ENCODE data around the gene RERE.
"Not testable (repeated sequence)": the region's sequence is repeated elsewhere in the genome, so short reads cannot be mapped to it uniquely, and the experiment has no call there.

Gene RERE

DNA sequence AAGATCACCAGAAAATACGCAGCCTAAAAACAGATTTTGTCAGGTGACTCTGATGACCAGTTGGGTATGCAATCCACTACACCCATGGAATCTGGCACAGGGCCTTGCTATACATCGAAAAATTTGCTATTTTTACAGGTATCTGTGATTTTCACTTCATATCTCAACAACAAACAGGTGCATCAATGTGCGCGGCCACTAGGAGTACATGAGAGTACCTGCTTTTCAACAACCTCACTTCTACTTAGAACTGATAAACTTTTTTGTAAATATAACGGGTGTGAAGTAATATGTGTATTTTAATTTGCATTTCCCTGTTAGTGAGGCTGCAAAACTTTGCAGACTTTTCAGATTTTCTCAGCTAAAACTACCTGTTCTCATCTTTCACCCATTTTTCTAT lies 418.8 kb downstream of the RERE start:
- in situ Hi-C loops (cut with MboI; ENCODE audit: low sequenced_read_pairs), result no loop called here

DNA sequence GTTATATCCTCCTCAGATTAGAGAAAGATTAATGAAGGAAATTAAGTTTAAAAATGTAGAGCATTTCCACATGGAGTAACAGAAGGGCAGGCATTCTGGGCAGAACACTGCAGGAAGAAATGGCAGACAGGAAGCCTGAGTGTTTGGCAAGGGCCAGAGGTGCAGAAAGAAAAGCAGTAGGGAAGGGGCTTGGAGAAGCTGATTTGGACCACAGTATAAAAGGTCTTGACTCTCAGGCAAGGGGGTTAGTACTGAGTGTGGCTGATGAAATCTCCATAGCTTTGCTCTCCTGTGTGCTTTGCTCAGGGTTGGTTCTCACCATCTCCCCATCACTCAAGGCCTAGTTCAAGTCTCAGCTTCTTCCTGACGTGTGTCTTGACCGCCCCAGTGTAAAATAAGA lies 419.4 kb downstream of the RERE start:
- in situ Hi-C loops (cut with MboI; ENCODE audit: low sequenced_read_pairs), result no loop called here

DNA sequence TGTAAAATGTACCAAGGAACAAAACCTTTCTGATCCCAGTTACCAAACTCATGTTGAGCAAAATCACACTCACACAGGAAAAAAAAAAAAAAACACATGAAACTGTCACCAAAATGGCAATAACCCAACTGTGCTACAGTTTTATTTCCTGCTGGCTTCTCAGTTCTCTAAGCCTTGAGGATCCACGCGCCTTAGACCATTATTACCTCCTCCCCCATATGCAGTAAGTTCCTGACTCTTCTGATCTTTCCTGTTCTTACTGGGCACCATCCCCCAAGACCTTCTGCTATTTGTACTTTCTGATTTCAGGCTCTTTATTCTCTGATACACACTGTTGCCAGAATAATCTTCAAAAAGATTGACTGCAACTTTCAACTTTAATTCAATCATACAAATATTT lies 419.9 kb downstream of the RERE start:
- in situ Hi-C loops (cut with MboI; ENCODE audit: low sequenced_read_pairs), result no loop called here

DNA sequence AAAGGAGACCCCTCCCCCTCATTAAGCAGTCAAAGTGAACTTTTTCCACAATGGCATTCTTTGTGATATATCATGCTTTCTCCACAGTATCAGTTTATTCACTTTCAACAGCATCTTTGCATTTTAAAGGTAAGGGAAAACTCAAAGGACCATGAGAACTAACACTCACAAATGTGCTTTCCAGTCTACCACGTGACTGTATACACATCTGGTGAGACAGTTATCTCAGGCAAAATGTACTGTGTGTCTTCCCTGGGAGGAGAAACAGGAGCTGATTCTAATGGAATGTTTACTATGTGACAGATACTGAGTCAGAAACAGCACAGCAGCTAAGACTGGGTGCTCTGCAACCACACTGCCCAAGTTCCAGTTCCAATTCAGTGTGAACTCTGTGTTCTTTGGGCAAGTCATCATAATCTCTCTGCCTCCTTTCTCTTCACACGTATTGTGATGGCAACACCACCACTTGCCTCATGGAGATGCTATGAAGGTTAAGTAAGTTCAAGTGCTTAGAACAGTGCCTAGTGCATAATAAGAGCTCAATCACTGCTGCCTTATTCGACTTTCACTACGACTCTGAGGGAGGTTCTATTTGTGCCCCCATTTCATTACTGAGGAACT lies 420.5 kb downstream of the RERE start:
- in situ Hi-C loops (cut with MboI; ENCODE audit: low sequenced_read_pairs), result no loop called here

DNA sequence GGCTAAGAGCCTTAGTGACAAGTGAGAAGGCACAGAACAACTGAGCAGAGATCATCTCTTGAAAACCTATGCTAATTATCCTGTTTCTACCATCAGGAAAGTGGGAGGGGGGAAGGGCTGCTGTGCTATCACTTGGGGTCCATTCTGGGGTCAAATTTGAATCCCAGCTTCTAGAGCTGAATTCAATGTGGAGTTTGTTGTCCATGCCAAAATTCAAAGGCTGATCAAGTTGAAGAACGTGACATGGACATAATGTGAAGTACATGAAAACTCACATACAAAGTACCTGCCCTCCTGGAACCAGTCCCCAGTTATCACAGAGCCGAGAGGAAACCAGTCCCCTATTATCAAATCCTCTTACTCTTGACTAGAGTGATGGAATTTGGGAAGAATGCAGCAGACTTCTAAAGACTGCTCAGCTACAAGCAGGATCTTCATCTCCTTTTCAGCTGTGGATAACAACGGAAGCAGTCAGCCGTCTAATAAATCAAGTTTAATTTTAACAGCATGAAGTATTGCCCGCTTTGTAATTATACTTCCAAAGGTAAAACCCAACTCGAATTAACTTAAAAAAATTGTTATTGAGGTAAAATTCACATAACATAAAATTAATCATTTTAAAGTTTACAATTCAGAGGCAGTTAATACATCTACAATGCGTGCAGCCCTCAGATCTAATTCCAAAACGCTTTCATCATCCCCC lies 421.2 kb downstream of the RERE start:
- in situ Hi-C loops (cut with MboI; ENCODE audit: low sequenced_read_pairs), result no loop called here

DNA sequence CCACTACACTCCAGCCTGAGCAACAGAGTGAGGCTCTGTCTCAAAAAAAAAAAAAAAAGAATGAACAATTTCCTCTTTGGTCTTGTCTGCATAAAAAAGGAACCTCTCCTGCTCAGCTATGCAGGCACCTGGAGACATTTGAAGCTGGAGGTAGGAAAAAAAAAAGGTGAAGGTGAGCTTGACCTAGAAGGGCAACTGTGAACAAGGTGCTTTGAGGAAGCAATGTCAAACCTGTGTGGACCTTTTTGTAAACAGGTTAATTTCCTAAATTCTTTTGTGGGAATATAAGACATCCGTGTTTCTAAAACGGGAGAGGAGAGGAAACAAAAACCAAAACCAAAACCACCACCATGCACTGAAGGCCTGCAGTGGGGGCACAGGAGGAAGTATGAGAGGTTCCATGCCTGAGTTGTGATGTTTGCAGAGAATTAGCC lies 422.0 kb downstream of the RERE start:
- in situ Hi-C loops (cut with MboI; ENCODE audit: low sequenced_read_pairs), result no loop called here

DNA sequence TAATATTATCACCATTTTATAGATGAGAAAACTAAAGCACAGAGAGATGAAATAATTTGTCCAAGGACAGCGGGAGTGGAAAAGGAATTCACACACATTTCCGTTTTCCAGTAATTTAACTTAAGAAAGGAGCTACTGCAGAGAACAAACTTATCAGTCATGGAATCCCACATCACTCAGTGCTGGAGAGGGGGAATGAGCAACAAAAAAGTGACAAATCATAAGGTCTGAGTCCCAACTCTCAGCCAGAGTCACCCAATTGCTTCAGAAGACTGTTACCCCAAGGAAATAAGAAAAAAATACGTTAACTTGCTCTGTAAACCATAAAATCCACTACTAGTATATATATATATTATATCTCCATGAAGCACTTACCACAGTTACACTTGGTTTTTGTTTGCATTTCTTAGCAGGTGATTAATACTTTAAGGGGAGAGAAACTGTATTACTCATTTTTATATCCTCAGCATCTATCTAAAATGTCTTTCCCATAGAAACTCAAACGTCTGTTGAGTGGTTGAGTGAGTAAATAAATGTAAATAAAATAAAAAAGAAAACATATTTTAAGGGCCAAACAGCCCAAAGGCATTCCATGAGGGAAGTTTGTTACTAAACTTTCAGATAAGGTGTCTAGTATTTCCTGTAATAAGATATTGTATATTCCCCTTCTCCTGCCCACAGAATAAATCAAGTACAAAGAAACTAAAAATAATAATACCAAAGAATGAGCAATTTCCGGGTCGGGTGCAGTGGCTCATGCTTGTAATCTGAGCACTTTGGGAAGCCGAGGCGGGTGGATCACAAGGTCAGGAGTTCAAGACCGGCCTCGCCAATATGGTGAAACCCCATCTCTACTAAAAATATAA lies 422.8 kb downstream of the RERE start:
- in situ Hi-C loops (cut with MboI; ENCODE audit: low sequenced_read_pairs), result no loop called here

DNA sequence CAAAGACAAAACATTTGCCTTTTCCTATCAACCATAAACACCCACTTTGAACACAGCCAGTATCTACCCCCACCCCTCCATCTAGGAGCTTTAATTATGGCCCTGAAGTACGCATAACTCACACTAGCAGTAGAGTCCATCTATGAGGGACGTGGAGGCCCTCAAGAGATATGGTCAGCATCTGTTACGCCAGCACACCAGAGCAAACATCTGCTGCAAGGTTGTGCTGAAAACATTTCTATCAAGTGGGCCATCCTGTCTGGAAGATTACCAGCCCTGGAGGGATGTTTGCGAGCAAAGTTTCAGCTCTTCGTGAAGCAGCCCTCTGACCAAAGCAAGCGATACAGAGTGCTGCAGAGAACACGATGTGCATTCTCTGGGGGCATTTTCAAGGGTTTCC lies 424.9 kb downstream of the RERE start:
- in situ Hi-C loops (cut with MboI; ENCODE audit: low sequenced_read_pairs), result no loop called here

DNA sequence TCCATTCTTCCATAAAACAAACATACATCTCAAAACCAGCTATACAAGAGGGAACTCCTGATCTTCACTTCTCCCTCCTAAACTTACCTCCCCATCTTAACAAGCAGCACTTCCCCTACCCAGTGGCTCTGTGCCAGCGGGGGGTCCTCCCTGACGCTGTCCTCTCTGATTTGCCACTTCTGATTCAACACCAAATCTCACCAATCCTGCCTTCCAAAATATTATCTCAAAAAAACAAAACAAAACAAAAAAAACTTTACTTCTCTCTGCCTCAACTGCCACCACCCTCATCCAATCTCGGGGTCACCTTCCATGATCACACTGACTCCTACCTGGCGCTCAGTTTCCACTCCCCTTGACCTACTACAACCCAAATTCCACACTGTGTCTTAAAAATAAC lies 426.7 kb downstream of the RERE start:
- in situ Hi-C loops (cut with MboI; ENCODE audit: low sequenced_read_pairs), result no loop called here

DNA sequence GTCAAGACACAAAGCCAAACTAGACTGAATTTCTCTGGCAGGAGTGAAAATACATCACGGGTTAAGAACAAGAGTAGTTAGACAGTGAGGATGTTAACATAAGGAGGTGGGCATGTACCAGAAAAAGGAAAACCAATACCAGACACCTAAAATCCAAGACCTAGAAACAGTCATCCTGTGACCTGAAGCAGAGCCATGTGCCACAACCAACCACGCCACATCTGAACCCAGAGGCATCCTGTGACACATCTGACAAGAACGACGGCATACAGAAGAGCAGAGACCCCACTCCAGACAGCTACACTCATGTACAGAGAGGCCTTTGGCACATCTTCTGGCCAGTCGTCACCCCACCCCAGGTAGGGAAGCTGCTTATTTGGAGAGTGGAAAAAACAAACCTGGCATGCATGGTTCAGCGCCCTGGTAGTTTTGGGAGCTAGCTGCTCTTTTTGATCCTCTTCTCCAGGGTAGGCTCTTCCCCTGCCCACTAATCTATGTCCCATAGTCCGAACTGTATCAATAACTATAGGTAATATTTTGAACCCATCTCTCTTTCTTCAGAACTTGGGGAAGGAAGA lies 427.4 kb downstream of the RERE start:
- in situ Hi-C loops (cut with MboI; ENCODE audit: low sequenced_read_pairs), result no loop called here

DNA sequence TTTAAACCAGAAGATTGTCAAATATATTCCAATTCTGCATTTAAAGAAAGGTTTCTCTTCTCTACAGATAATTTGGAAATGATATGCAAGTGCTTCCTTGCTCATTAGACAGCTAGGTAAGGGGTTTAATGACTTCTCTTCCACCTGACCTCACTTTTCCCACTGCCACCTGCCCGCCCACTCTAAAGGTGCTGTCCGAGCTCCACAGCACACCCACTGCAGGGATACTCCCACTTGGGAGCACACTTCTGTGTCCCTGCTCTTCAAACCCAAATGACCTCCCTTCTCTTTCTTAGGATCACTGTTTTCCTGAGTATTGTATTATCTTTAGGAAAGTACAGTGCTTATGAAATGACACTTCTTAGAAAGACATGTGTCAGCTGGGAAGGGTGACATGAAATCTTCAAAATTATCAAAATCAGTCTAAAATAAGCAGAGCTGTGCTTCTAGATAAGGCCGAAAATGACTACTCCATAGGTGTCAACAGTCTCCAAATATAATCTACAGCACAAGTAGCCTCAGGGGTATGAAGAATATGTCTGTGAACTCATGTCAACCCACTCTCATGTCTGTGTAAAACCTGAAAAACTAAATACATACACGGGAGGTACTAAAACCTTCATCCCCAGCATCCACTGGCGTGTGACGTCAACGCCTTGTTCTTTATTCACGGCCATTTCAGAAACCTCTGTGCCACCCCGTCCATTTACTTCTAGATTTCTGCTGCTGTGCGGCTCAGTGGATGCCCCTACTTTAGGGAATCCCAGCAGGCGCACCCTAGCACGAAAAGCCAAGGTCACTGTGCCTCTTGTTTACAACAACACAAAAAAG lies 428.5 kb downstream of the RERE start:
- in situ Hi-C loops (cut with MboI; ENCODE audit: low sequenced_read_pairs), result no loop called here

DNA sequence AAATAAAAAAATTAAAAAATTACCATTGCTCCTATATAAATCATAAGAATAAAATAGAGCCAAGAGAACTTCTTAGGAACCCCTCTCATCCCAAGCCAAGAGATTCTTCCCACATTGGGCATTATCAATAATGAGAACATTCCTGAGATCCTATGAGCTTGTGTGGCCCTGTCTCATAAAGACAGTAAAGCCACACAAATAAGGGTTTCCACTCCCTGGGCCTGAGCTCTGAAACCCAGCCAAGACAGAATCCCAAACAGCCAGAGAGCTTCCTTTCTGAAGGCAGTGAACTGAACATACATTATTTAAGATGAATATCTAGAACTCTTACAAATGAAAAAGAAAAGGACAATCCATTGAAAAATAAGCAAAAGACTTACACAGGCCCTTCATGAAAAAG lies 431.2 kb downstream of the RERE start:
- in situ Hi-C loops (cut with MboI; ENCODE audit: low sequenced_read_pairs), result no loop called here

DNA sequence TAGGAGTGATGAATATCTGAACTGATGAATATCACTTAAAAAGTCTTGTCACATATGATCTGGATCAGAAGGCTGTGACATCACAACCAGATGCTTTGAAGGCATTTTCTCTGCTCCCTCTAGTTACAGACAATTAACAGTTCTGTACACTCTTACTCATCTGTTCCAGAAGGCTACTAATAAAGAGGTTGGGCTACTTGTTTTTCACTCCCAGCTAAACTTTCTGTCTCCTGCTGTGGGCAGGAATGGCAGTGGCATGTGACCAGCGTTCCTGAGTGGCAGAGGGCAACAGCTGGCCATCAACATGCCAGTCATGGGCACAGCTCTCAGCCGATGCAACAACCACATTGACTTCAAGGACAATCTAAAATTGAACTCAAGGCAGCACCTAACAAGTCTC lies 432.9 kb downstream of the RERE start:
- in situ Hi-C loops (cut with MboI; ENCODE audit: low sequenced_read_pairs), result no loop called here

DNA sequence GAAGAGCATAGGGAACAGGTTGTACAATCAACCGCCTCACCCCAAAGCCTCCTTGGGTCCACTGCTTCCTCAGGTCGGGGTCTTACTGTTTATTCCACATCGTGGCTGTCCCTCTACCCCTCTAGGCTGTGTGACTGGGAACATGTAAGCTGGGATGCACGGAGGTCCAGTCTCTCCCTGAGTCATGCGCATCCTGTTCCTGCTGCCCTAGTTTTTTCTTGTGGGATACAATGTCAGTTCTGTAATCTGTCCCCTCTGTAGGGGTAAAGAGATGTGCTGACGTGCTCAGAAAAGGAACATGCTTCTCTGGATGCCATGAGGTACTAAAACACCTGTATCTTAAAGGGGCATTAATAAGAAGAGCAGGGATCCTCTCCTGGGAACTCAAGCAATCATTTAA lies 433.4 kb downstream of the RERE start:
- in situ Hi-C loops (cut with MboI; ENCODE audit: low sequenced_read_pairs), result no loop called here

DNA sequence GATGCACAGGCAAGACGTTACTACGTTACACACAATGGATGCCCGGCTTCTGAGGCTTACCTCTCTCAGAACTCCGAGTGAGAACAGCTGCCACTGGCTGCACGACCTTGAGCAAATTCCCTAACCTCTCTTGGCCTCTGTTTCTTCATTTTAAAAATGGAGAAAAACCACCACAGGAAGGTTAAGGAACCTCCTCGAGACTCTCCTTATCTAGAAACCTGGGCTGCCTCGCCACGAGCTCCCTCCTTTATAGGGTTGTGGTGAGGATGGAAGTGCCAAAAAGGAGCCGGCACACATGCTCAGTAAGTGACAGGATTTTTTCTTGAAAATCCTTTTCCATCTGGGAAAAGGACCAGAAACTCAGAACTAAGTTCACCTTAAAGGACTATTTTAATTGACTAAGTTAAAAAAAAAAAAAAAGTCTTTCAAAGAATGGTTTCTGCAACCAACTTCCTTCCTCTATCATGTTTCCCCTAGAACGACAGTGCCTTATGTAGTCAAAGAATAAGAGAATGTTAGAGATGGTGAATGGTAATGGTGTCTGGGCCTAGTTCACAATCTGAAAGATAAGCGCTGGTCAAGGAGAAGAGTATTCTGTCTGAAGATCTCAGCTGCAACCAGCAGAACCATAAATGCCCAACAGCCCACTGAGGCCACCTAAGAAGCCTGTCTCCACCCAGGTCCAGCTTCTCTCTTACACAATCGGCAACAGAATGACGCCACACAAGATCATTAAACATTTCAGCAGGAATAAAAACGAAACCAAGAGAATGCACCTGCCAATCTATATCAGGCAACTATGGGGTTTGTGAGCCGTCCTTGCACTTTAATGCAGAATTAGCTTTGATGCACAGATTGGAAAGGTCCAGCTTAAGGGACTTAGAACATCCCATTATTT lies 434.6 kb downstream of the RERE start:
- in situ Hi-C loops (cut with MboI; ENCODE audit: low sequenced_read_pairs), result no loop called here

DNA sequence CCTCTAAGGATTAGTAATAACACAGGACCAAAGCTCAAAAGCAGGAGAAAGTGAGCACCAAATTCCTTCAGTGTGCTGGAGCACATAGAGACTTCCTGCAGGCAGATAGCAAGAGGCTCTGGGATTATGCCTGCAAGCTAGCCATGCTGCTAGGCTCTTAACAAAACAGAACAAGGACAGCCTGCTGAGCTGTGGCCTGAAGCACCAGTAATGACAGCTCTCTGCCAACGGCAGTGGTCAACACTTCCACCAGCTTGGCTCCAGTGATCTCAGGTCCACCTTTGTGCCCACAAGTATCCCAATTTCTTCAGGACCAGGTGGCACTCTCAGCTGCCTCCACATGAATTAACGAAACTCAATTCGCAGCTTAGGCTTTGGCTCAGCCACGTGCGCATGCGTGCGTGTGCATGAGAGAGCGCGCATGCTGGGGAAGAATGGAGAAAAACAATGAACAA lies 435.4 kb downstream of the RERE start:
- in situ Hi-C loops (cut with MboI; ENCODE audit: low sequenced_read_pairs), result no loop called here

DNA sequence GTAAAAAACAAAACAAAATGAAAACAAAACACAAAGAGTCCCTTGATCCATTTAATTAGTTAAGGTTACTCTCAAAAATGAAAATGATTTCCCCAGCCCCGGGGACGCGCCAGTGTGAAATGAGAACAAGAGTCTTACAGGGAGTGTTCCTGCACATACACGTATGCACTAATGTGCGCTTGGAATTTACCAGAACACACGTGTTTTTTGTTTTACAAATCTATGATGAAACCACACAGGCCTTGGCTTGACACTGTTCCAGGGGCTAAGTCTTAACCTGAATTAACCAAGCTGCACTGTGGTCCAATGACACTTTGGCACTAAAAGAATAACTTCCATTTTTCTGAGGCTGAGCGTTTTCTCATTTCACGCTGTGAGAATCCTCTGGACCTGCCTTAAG lies 435.8 kb downstream of the RERE start:
- in situ Hi-C loops (cut with MboI; ENCODE audit: low sequenced_read_pairs), result no loop called here

DNA sequence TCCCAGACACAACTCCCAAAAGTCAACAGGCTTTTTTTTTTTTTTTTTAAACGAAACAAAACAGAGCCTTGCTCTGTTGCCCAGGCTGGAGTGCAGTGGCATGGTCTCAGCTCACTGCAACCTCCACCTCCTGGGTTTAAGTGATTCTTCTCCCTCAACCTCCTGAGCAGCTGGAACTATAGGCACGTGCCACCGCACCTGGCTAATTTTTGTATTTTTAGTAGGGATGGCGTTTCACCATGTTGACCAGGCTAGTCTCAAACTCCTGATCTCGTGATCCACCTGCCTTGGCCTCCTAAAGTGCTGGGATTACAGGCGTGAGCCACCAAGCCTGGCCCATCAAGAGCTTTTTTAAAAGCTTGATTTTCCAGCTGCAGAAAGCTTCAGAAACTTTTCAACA lies 437.1 kb downstream of the RERE start:
- in situ Hi-C loops (cut with MboI; ENCODE audit: low sequenced_read_pairs), result not testable (repeated sequence)

DNA sequence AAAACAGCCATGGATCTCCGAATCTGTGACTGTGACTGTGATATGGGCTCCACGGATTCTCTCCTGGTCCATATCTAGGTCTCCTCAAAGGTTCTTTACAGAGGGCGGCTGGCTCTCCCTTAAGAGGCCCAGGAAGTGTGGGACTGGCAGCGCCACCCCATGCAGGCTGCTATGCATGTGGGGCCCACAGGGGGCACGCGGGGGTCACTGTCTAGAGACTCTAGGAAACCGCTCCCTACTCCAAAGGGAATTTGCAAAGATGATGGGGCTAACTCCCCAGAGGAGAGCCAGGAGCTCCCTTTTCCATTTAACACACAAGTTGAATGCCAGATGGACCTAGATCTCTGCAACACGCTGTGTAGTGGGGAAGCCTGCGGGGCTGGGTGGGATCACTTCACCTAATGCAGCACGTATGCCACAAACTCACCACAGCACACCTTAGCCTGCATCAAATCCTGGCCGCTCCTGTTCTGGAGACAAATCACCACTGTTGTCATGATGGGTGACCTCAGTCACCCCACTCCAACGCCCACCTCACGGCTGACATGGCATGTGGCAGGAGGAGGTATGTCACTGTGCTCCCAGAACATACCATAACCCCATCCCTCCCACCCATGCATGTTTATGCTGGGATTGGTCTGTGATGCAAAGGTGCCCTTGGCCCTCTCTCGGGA lies 437.8 kb downstream of the RERE start:
- in situ Hi-C loops (cut with MboI; ENCODE audit: low sequenced_read_pairs), result no loop called here
